ENCODE data around the gene GPR162.

The GPR162 gene

DNA sequence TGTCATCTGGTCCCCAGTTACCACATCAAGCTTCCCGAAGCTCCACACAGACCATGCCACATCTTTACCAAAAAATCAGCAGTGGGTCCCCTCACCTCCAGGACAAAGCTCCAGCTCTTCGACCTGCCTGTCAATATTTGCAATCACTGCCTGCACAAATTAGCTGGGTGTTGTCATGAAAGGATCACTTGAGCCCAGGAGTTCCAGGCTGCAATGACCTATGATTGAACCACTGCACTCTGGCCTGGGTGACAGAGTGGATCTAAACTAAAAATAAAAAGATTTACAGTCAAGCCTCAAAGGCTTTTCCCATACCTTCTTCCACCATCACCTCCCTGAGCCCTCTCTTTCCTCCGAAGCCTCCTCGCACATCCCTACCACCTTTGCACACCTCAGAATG lies 25.0 kb upstream of the GPR162 start:
- no peak overlapping the region for H3K4me3 ChIP-seq (replicated peaks in 1 of 2; ENCODE audit: low read depth in 2 of 2, low read length in 2 of 2)
- DNase-seq (ENCODE audit: low read depth in 2 of 2) = no peak
- TF ChIP-seq, protein P1, sequence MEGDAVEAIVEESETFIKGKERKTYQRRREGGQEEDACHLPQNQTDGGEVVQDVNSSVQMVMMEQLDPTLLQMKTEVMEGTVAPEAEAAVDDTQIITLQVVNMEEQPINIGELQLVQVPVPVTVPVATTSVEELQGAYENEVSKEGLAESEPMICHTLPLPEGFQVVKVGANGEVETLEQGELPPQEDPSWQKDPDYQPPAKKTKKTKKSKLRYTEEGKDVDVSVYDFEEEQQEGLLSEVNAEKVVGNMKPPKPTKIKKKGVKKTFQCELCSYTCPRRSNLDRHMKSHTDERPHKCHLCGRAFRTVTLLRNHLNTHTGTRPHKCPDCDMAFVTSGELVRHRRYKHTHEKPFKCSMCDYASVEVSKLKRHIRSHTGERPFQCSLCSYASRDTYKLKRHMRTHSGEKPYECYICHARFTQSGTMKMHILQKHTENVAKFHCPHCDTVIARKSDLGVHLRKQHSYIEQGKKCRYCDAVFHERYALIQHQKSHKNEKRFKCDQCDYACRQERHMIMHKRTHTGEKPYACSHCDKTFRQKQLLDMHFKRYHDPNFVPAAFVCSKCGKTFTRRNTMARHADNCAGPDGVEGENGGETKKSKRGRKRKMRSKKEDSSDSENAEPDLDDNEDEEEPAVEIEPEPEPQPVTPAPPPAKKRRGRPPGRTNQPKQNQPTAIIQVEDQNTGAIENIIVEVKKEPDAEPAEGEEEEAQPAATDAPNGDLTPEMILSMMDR (IDR thresholded peaks at IDR 0.05; ENCODE audit: low read depth, low read length) = no peak

DNA sequence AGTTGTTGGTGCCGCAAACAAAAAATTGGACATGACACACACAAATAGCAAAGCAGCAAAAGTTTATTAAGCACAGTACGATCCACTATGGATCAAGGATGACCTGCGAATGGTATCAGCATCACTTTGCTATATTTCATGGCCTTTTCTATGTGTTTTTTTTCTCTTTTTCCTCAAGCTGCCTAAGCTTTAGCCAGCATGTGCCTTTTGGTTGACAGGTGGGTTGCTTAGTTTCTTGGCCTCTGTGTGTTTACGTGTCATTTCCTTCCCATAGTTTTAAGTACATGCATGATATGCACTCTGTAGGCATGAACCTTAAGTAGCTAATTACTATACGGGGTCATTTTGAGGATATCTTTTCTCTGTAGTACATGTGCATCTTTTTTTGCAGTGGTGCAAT lies 22.5 kb upstream of the GPR162 start:
- TF ChIP-seq, protein P1 (IDR thresholded peaks at IDR 0.05; ENCODE audit: low read depth, low read length) = no peak
- no peak for DNase-seq (ENCODE audit: low read depth in 2 of 2)
- no peak overlapping the region for H3K4me3 ChIP-seq (replicated peaks in 1 of 2; ENCODE audit: low read depth in 2 of 2, low read length in 2 of 2)

DNA sequence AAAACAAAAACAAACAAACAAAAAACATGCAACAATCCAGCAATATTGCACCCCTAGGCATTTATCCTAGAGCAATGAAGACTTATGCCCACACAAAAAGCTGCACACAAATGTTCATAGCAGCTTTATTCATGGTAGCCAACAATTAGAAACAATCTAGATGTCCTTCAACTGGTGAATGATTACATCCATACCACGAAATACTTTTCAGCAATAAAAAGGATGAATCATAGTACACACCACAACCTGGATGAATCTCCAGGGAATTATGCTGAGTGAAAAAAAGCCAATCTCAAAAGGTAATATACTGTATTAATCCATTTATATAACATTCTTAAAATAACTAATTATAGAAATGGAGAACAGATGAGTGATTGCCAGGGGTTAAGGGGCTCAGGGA lies 14.5 kb upstream of the GPR162 start:
- DNase-seq (ENCODE audit: low read depth in 2 of 2) = peak in 1 of 2 donors; percentile 22

DNA sequence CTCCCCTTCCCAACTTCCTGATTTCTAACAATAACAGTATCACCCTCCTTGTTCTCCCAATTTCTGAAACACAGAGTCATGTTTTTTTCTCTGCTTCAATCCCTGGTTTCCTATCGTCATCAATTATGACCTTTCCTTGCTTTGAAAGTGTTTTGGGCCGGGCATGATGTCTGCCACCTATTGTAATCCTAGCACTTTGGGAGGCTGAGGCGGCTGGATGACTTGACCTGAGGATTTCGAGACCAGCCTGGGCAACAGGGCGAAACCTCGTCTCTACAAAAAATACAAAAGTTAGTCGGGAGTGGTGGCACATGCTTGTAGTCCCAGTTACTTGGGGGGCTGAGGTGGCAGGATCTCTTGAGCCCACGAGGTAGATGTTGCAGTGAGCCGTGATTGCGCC lies 12.6 kb upstream of the GPR162 start:
- DNase-seq (ENCODE audit: low read depth in 2 of 2) = no peak
- H3K4me3 ChIP-seq (replicated peaks in 1 of 2; ENCODE audit: low read depth in 2 of 2, low read length in 2 of 2) = no peak overlapping the region
- TF ChIP-seq, protein P1 (IDR thresholded peaks at IDR 0.05; ENCODE audit: low read depth, low read length) = no peak

More for the DNA sequence above, 14.5 kb upstream of the GPR162 start:
- H3K4me3 ChIP-seq (replicated peaks in 1 of 2; ENCODE audit: low read depth in 2 of 2, low read length in 2 of 2) = no peak overlapping the region
- TF ChIP-seq, protein P1 (IDR thresholded peaks at IDR 0.05; ENCODE audit: low read depth, low read length) = no peak

- TF ChIP-seq, protein P1 (IDR thresholded peaks at IDR 0.05; ENCODE audit: low read depth, low read length) = no peak
- no peak for DNase-seq (ENCODE audit: low read depth in 2 of 2)
- H3K4me3 ChIP-seq (replicated peaks in 1 of 2; ENCODE audit: low read depth in 2 of 2, low read length in 2 of 2) = no peak overlapping the region
Measured at GRCh38 chr12:6810758-6811157, 10.9 kb upstream of the GPR162 start.

DNA sequence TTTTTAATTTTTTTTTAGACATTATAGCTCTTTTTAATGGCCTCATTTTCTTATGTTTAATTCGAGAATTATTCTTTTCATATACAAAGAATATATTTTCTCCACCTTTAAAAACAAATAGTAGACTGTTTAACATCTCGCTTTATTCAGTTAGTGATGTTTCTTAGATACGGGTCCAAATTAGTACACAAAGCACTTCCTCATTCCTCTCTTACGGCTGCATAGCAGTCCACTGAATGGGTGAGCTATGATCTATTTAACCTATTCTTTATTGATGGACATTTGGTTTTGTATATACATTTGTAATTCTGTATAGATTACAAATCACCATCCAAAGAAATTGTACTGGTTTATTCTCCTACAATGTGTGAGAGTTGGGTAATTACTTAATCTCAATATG lies 8.3 kb upstream of the GPR162 start:
- no peak overlapping the region for H3K4me3 ChIP-seq (replicated peaks in 1 of 2; ENCODE audit: low read depth in 2 of 2, low read length in 2 of 2)
- TF ChIP-seq, protein P1 (IDR thresholded peaks at IDR 0.05; ENCODE audit: low read depth, low read length) = no peak
- DNase-seq (ENCODE audit: low read depth in 2 of 2) = no peak

DNA sequence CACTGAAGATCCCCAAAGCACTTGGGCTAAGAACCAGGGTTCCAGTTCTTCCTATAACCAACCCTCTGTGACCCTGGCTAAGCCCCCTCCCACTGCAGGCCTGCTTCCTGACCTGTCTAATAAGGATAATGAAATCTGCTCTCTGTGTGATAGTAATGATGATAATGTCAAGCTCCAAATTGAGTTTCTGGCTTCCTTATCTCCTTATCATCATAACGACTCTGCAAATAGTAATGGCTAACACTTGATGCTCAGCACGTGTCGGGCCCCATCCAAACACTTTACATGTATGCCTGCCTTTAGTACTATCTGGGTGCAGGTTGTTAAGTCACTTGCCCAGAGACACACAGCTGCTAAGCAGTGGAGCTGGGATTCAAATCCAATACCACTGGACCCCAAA lies 5.0 kb upstream of the GPR162 start:
- no peak overlapping the region for H3K4me3 ChIP-seq (replicated peaks in 1 of 2; ENCODE audit: low read depth in 2 of 2, low read length in 2 of 2)
- DNase-seq (ENCODE audit: low read depth in 2 of 2) = no peak
- TF ChIP-seq, protein P1 (IDR thresholded peaks at IDR 0.05; ENCODE audit: low read depth, low read length) = no peak
